ENCODE results near the gene ANKRD6.
"Not testable (repeated sequence)": the region's sequence is repeated elsewhere in the genome, so short reads cannot be mapped to it uniquely, and the experiment has no call there.

Gene ANKRD6

DNA sequence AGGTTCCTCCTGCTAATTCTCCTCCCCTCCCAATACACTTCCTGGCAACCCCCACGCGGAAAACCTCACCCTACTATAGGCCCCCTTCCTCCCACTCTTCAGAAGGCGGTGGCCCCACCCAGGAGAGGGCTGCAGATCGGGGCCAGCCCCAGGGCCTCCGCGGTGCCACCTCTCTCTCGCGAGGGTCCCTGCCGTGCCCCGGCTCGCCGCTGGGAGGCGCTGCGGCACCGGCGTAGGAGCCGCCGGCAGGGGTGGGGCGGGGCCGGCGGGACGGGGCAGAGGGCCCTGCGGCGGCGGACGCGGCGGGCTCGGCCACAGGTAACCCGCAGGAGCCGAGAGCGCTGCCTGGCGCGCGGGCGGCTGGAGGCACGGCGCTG, at the start of gene ANKRD6:
TSS of gene ANKRD6 (plus strand) at position 278 of the 377 bp plus-strand sequence. CDS start 133,825 bp downstream, outside the sequence.
- DNase-seq, result peak; percentile 79

GRCh38 chr6:89385156-89385667, 47.7 kb upstream of the ANKRD6 start:
- peak; percentile 24 for DNase-seq

DNA sequence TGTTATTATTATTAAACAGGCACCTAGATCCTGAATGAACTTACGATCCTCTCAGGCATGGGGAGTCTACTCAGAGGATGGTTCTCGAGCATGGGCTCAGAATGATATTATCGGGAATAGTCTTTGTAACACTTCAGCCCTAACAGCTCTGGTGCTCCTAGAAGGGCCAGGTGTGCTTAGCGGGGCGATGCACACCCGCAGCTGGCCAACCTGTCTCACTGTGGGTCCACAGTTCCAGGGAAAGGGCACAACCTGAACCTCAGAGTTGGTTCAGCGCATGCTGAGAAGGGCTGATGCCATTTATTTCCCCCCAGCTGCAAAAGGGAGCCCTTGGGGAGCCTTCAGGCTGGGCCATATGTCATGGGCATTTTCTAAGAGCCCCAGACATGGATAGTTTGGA, 47.1 kb upstream of the ANKRD6 start:
- DNase-seq, result no peak

GRCh38 chr6:89386917-89387491, 45.9 kb upstream of the ANKRD6 start:
- no peak for DNase-seq

DNA sequence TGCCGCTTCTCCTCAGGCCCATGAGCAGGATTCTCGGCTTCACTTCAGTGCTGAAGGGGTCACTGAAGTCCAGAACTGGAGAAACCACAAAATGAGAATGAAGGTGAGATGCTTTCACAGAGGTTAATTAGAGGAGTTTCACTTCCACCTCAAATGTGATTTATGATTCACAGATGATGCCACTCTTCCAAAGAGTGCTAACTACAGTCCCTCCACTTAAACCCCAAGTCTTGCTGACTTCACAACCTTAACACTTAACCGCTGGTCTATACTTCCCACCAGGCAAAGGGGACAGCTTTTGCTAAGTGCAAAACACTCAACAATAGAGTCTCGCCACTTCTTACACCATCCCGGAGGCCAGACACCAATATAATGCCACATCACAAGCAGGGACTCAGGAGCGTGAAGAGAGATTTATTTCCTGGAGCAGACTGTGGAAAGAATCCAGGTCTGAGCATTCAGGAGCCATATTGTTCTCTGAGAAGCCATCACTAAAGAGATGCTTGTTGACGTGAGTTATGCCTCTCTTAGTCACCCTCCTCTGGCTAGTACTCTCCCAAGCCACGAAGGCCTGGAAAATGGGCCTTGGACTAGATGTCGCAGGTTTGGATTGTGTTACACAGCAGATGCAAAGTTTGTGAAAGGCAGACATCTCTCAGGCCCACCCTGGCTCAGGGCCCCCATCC, 45.3 kb upstream of the ANKRD6 start:
- no peak for DNase-seq

- no peak for DNase-seq
These were observed 44.1 kb upstream of the ANKRD6 start for GRCh38 chr6:89388846-89389245.

DNA sequence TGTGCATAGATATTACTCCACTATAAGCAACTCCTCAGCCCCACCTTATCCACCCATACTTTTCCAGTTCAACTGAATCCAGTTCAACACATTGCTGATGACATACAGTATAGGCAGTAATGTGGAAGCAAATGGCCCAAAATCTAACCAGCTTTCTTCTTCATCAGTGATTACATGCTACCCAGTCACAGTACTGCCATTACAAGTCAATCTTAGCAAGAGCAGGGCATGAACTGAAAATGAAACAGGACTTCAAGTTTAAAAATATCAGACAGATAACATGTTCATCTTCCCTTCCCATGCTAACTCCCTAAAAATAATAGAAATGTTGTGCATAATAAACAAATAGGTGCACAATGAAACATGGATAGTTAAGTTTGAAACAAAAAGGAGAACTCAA, 40.1 kb upstream of the ANKRD6 start:
- DNase-seq, result no peak

DNA sequence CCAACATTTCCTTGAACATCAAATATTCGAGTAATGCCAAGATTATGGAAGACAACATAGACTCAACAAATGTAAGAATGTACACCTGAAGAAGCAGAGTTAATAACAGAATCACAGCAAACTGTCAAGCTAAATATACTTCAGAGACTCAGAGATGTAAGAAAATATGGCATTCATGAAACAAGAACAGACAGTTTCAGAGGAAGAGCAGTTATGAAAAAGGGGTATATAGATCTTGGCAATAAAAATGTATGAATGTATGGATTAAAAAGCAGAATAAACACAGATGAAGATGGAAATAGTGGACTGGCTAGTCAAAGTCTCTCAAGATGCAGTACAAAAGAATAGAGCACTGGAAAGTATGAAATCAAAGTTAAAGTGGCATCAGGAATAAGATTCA, 39.3 kb upstream of the ANKRD6 start:
- no peak for DNase-seq

GRCh38 chr6:89397884-89398283, 35.1 kb upstream of the ANKRD6 start:
- not testable (repeated sequence) for DNase-seq

DNA sequence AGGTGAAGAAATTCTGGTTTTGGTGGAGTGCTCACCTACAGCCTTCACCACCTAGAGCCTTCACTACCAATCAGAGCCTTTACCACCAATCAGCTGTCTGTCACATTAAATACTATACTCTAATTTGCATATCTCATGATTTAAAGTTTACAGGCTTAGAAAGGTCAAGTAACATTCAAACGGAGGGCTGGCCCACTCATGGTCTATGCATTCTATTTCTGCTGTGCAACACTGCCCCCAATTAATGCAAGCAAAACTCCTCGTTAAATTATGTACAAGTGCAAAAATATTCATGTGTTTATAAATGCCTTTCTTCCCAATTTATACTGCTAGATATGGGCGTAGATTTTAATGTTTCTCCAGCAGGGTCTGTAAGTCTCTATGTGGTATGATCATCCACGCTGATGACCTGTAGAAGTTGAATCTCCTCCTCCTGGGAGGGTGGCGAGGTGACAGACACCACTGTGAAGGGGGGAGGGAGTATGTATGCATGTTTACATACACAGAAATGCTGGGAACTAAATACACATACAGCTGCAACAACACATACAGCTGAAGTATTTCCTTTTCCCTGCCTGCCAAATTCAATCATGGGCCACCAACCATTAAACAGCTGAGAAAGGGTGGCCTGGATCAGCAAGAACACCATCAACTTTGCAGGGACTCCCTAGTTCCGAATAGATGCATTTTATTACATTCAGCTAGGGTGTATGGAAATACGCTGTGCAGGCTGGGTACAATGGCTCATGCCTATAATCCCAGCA, 34.0 kb upstream of the ANKRD6 start:
- no peak for DNase-seq

DNA sequence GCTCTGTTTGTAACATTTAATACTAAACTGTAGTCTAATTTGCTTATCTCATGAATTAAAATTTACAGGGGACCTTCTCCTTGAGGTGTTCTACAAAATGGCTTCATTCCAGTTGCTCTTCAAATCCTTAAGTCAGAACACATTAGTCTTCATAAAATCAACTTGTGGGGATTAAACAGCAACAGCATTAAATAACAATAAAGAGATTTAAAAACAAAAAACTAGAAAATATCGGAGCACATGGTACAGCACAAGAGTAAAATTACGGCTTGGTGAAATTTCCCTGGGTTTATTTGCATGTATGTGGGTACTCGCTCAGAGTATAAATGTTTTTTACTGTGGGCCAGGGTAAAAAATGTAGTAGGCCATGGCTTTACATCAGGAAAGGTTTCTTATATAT, 32.9 kb upstream of the ANKRD6 start:
- DNase-seq, result no peak

GRCh38 chr6:89400912-89401399, 32.0 kb upstream of the ANKRD6 start:
- DNase-seq, result no peak

DNA sequence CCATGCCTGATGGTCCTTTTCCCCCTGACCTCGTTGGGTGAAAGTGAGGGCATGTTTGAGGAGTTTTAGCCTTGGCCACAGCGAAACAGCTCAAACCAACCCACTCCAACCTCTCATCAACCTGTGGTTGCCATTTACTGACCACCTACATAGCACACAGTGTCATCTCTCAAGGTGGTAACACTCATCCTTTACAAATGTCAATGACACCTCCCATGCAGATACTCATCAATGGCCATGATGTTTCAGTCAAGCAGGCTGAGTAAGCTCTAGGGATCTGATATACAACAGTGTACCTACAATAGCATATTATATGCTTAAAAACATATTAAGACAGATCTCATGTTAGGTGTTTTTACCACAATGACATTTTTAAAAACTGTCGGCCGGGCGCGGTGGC, 30.2 kb upstream of the ANKRD6 start:
- no peak for DNase-seq

DNA sequence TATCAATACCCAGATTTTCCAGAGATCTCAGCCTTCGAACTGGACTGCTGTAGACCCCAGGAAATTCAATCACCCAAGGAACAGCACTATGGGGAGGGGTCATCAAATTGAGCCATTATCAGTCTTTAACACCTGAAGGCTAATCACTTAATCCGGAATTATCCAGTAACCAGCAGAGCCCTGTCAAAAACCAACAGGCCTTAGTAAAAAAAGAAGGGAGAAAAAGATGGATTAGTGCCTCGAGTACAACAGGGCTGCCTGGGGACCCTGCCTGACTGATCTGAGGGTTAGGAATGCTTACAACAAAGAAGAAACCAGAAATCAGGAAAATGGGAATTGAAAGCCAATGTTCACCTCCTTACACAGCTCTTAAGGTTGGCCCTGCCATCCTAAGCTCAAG, 28.4 kb upstream of the ANKRD6 start:
- DNase-seq, result no peak

DNA sequence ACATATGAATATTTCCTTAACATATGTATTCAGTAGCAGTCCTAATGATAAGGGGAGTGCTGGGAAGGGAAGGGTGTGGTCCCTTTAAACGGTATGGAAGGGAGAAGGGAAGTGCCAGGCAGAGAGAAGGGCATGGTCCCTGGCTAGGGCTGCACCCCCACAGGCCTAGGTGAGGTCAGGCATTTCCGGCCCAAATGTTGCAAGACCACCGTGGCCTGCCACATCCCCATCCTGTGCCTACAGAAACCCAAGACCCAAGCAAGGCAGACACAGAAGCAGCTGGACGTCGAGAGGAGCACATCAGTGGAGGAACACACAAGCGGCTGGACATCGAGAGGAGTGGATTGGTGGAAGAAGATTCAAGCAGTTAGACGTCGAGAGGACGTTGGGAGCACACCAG, 26.8 kb upstream of the ANKRD6 start:
- no peak for DNase-seq

DNA sequence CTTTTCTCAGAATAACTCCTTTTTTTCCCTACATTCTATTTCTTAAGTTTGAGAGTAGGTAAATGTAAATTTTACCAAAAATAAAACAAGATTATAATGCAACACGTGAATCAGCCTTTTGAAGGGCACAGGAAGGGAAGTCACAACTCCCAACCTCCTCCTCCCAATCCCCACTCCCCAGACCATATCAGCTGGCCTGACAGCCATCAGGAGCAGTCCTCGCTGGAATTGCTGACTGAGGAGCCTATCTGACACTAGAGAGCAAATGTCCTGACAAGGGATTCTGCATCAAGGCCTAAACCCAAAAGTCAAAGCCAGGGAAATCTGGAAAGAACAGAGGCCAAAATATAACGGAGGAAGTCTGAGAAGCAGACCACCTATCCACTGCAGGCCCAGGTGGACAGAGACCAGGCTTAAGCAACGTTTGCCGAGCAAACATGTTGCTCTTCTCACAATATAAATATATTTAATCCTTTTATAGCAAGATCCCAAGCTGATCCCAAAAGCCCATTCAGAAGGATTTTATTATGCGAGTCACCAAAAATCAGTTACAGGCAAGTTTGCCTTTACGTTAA, 23.4 kb upstream of the ANKRD6 start:
- no peak for DNase-seq

DNA sequence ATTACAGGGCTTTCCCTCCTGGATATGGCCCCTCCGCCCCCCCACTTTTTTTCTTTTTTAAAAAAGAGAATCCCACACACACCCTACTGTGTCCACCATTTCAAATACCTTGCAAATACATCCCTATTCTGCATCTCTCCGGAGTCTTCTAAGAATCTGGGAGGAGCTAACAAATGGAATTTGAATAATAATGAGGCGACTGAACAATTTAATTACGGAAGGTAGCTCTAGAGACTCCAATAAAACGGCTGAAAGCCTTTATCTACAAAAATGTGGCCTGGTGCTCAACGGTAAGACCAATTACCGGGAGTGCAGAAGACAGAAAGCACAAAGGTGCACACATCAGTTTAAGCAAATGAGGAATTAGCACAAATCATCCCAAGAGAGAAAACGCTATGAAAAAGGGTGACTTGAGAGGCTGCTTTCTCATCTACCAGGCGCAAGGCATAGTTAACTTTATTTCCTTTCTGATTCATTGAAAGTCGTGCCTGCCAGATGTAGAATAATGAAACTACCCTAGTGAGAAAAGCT, 22.7 kb upstream of the ANKRD6 start:
- no peak for DNase-seq

DNA sequence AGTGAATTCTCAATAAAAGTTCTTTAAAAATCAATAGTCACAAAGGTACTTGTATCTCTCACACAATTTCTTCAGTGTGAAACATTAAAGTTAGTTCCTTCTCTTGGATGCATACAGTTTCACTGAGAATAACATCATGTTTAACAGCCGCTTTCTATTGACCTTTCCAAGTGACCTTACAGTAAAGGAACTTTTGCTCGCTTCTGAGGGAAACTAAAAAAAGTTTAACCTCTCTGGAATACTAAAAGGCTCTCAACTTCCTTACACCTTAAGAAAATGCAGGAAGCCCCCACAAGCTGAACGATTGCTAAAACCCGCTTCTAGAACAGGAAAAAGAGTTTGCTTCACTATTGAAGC, 22.2 kb upstream of the ANKRD6 start:
- no peak for DNase-seq

DNA sequence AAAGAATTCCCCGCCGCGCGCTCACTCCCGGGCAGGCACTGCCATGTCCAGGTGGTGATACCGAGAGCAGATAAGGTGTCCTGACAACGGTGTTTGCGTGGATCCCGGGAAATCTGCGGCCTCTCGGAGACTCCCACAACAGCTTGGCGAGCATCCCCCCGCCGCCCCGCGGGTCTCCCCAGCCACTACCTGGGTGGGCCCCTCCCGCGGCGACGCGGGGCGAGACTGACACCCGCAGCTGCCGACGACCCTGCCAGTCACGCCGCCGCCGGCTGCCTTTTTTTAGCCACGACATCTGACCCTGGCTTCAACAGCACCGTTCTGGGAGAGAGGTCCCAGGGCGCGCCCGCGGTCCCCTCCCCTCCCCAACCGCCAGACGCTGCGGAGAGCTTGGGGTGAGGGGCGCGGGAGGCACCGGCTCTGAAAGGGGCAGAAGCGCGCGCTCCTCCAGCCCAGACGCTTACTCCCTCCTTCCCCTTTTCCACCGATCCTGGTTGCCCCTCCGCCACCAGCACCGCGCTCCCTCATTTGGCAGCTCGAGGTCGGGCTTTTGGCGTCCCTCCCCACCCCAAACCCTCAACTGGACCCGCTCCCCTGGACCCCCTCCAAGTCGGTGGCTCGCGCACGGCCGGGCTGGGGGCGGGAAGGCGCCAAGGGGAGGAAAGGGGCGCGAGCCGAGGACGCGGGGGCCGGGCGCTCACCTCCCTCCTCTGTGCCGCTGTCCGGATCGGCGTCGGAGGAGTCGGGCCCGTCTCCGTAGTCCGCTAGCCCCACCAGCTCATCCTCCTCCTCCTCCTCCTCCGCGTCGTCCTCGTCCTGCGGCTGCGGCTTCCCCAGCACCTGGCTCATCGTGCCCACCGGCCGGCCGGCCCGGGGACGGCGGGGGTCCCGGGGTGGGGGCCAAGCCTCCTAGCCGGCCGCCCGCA, 21.5 kb upstream of the ANKRD6 start:
- peak; percentile 71 for DNase-seq

DNA sequence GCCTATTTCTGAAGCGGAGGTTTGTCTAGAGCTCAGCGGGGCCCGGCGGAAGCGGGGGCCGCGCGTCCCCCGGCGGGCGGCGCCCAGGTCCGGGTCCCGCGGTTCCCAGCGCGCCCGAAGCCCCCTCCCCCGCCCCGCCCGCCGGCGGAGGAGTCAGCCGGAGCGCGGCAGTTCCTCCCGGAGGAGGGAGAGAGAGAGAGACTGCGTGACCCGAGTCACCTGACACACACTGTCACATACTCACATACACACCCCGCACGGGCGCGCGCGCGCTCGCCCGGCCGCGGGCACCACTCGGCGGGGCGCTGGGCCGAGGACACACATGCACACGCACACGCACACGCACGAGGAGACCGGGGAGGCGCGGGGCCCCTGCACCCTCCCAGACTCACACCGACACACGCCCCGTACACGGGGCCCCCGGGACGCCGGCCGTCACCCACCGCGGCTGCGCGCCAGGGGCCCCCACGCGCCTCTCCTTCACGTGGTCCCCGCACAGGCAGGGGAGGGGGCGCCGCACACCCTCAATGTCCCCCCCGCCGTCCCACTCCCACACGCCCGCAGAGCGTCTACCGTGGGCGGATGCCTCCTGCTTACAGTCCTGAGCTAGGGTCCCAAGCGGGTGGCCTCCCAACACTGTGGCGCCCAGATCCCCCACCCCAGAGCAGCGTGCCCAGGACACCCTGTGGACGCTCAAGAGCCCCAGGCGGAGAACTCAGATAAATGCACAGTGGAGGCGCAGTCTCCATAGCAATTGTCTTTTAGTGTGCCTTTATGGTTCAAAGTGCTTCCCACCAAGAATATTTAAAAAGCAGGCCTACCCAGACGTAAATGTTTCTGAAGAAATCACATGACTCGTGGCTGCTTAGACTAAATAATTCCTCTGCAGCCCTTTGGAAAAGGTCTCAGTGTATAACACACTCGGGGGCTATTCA, 20.6 kb upstream of the ANKRD6 start, which contains the start of gene RRAGD:
TSS of gene RRAGD (minus strand) at position 203 of the 935 bp plus-strand sequence. CDS start 280 bp downstream, outside the sequence.
- DNase-seq, result peak; percentile 82

DNA sequence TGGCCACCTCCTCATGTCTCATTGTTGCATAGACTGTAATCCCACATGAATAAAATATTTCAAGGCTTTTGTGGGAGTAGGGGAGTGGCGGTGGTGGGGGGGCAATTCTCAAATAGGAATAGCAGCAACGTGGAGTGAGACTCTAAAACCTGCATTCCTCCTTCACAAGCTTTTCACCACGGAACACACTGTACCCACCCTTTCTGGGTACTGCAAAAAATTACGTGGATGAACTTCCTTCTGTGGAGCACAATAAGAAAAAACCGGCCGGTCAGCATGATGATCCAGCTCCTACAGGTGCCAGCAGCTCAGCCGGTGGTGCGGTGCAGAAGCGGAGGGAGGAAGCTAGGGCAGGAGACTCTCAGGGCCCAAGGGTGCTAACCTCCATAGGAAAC, 19.9 kb upstream of the ANKRD6 start:
- peak; percentile 36 for DNase-seq

All from NCI-H146 (cell line).